SK-N-SH treated with all-trans-retinoic acid at 6 μM for 48 hours (cell line): ENCODE measurements around the gene JAKMIP1.

ENCODE experiments used
- BACH2 ChIP-seq: fragments of 250-450 bp; sonication (Bioruptor Pico); IDR thresholded peaks from 2 replicates; pipeline ENCODE4 v1.9.0; 2021; ENCODE audit warnings: mild to moderate bottlenecking, borderline replicate concordance
- ESRRG ChIP-seq: fragments of 250-450 bp; sonication (Bioruptor Pico); IDR thresholded peaks from 2 replicates; pipeline ENCODE4 v1.6.1; 2021; ENCODE audit warnings: mild to moderate bottlenecking
- GLIS3 ChIP-seq: fragments of 250-450 bp; sonication (Bioruptor Pico); IDR thresholded peaks from 2 replicates; pipeline ENCODE4 v1.5.0; 2020; ENCODE audit warnings: mild to moderate bottlenecking, moderate library complexity
- OSR1 ChIP-seq: fragments of 250-450 bp; sonication (Bioruptor Pico); IDR thresholded peaks from 2 replicates; pipeline ENCODE4 v1.8.0; 2022; ENCODE audit warnings: moderate library complexity, mild to moderate bottlenecking, inconsistent platforms
- RARB ChIP-seq: fragments of 250-450 bp; sonication (Bioruptor Pico); IDR thresholded peaks from 2 replicates; pipeline ENCODE4 v1.8.0; 2021; ENCODE audit warnings: mild to moderate bottlenecking, moderate library complexity
- SNAI2 ChIP-seq: fragments of 250-450 bp; sonication (Bioruptor Pico); IDR thresholded peaks from 2 replicates; pipeline ENCODE4 v1.5.0; 2020; ENCODE audit warnings: mild to moderate bottlenecking, moderate library complexity
- TCF4 ChIP-seq: fragments of 250-450 bp; sonication (Bioruptor Pico); IDR thresholded peaks from 2 replicates; pipeline ENCODE4 v1.8.0; 2021; ENCODE audit warnings: mild to moderate bottlenecking, moderate library complexity, borderline replicate concordance
- ZC3H10 ChIP-seq: fragments of 250-450 bp; sonication (Bioruptor Pico); IDR thresholded peaks from 2 replicates; pipeline ENCODE4 v1.5.1; 2021; ENCODE audit warnings: mild to moderate bottlenecking, moderate library complexity
- ZFP3 ChIP-seq: fragments of 250-450 bp; sonication (Bioruptor Pico); IDR thresholded peaks from 2 replicates; pipeline ENCODE4 v1.5.0; 2020; ENCODE audit warnings: mild to moderate bottlenecking, moderate library complexity
- ZFP30 ChIP-seq: fragments of 450-650 bp; formaldehyde crosslinking; IDR thresholded peaks from 2 replicates; pipeline ENCODE4 v1.5.0; 2022; ENCODE audit warnings: mild to moderate bottlenecking, moderate library complexity
- ZNF70 ChIP-seq: fragments of 450-650 bp; formaldehyde crosslinking; IDR thresholded peaks from 2 replicates; pipeline ENCODE4 v1.5.0; 2020; ENCODE audit warnings: mild to moderate bottlenecking, moderate library complexity
- TF ChIP-seq, protein P1 (sequence below): fragments of 250-450 bp; sonication (Bioruptor Pico); IDR thresholded peaks from 2 replicates; pipeline ENCODE4 v1.5.1; 2021; ENCODE audit warnings: mild to moderate bottlenecking, moderate library complexity
- TF ChIP-seq, protein P2 (sequence below): fragments of 250-450 bp; sonication (Bioruptor Pico); IDR thresholded peaks from 2 replicates; pipeline ENCODE4 v1.8.0; 2020; ENCODE audit warnings: mild to moderate bottlenecking, moderate library complexity, borderline replicate concordance

- TF ChIP-seq SNAI2 (CRISPR knock-in tag) (no peak), ESRRG (CRISPR knock-in tag) (no peak), ZFP30 (CRISPR knock-in tag) (no peak), ZC3H10 (CRISPR knock-in tag) (no peak), TCF4 (CRISPR knock-in tag) (no peak), GLIS3 (CRISPR knock-in tag) (no peak), ZNF70 (no peak), ZFP3 (CRISPR knock-in tag) (no peak), BACH2 (CRISPR knock-in tag) (no peak), OSR1 (no peak), RARB (CRISPR knock-in tag) (no peak)
- TF ChIP-seq, protein P1, sequence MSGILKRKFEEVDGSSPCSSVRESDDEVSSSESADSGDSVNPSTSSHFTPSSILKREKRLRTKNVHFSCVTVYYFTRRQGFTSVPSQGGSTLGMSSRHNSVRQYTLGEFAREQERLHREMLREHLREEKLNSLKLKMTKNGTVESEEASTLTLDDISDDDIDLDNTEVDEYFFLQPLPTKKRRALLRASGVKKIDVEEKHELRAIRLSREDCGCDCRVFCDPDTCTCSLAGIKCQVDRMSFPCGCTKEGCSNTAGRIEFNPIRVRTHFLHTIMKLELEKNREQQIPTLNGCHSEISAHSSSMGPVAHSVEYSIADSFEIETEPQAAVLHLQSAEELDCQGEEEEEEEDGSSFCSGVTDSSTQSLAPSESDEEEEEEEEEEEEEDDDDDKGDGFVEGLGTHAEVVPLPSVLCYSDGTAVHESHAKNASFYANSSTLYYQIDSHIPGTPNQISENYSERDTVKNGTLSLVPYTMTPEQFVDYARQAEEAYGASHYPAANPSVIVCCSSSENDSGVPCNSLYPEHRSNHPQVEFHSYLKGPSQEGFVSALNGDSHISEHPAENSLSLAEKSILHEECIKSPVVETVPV (CRISPR knock-in tag): no peak
- TF ChIP-seq, protein P2, sequence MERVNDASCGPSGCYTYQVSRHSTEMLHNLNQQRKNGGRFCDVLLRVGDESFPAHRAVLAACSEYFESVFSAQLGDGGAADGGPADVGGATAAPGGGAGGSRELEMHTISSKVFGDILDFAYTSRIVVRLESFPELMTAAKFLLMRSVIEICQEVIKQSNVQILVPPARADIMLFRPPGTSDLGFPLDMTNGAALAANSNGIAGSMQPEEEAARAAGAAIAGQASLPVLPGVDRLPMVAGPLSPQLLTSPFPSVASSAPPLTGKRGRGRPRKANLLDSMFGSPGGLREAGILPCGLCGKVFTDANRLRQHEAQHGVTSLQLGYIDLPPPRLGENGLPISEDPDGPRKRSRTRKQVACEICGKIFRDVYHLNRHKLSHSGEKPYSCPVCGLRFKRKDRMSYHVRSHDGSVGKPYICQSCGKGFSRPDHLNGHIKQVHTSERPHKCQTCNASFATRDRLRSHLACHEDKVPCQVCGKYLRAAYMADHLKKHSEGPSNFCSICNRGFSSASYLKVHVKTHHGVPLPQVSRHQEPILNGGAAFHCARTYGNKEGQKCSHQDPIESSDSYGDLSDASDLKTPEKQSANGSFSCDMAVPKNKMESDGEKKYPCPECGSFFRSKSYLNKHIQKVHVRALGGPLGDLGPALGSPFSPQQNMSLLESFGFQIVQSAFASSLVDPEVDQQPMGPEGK (CRISPR knock-in tag): no peak
Observed at GRCh38 chr4:6031846-6032245, 168.5 kb downstream of the JAKMIP1 start.
